Endodermal cell (in vitro differentiated cells): Measurements from ENCODE around the gene AGTPBP1. TPM values are rescaled to one million over a fixed set of nuclear protein-coding genes. Genes with fewer than 3 reads are reported as not detected.

ENCODE experiments used
- DNase-seq: peaks from one replicate; pipeline ENCODE4 v3.0.0-alpha.2; 2017
- H3K27ac ChIP-seq: 2 replicates; pipeline ENCODE4 v1.5.1; 2013; ENCODE audit warnings: mild to moderate bottlenecking, low read depth, low read length, moderate library complexity
- H3K27me3 ChIP-seq: 2 replicates; pipeline ENCODE4 v1.6.1; 2013; ENCODE audit warnings: mild to moderate bottlenecking, low read length, moderate library complexity; ENCODE audit not compliant: insufficient read depth, control insufficient read depth, poor library complexity, severe bottlenecking
- H3K36me3 ChIP-seq: 2 replicates; pipeline ENCODE4 v1.7.0; 2013; ENCODE audit warnings: mild to moderate bottlenecking, low read length, moderate library complexity; ENCODE audit not compliant: control insufficient read depth, insufficient read depth
- H3K4me1 ChIP-seq: one replicate; pipeline ENCODE4 v1.7.0; 2013; ENCODE audit warnings: low read length; ENCODE audit not compliant: control insufficient read depth, insufficient read depth
- H3K4me3 ChIP-seq: 2 replicates; pipeline ENCODE4 v1.5.1; 2013; ENCODE audit warnings: mild to moderate bottlenecking, low read length, moderate library complexity
- H3K9ac ChIP-seq: 2 replicates; pipeline ENCODE4 v1.6.1; 2013; ENCODE audit warnings: mild to moderate bottlenecking, low read length, moderate library complexity; ENCODE audit not compliant: poor library complexity, severe bottlenecking; ENCODE audit errors: extremely low read depth
- H3K9me3 ChIP-seq: 2 replicates; pipeline ENCODE4 v1.6.1; 2013; ENCODE audit warnings: mild to moderate bottlenecking, low read length, moderate library complexity; ENCODE audit not compliant: control insufficient read depth
- H3K27ac Mint-ChIP-seq: 2 replicates; pipeline ENCODE4 v1.8.0; 2020; ENCODE audit warnings: mixed read lengths
- H3K27me3 Mint-ChIP-seq: 2 replicates; pipeline ENCODE4 v1.8.0; 2021; ENCODE audit warnings: mild to moderate bottlenecking, mixed read lengths; ENCODE audit not compliant: insufficient read depth
- H3K36me3 Mint-ChIP-seq: 2 replicates; pipeline ENCODE4 v1.8.0; 2020; ENCODE audit warnings: low read depth, mixed read lengths
- H3K4me1 Mint-ChIP-seq: 2 replicates; pipeline ENCODE4 v1.8.0; 2020; ENCODE audit warnings: mixed read lengths
- H3K4me3 Mint-ChIP-seq: 2 replicates; pipeline ENCODE4 v1.8.0; 2020; ENCODE audit warnings: mild to moderate bottlenecking, moderate library complexity, mixed read lengths
- H3K9me3 Mint-ChIP-seq: 2 replicates; pipeline ENCODE4 v1.8.0; 2020; ENCODE audit warnings: mild to moderate bottlenecking, mixed read lengths
- WGBS, 2 experiments: methylation state at CpG; one replicate each; pipeline versions ENCODE4 v1.1.5 to v1.1.7; 2013; ENCODE audit warnings: missing lambda C conversion rate in 2 of 2, mixed read lengths in 1 of 2; ENCODE audit not compliant: insufficient coverage in 1 of 2, insufficient read length in 1 of 2; 5-methylcytosine and 5-hydroxymethylcytosine counted together
- total RNA-seq, 2 donors: library from RNA; stranded (reverse); fragmentation: NEBNext Ultra II Directional in 1 of 2; extraction: Animal tissue kit (Norgen Biotek cat#: 25700) in 1 of 2; gene quantifications; 2 replicates in 1 of 2; 3 replicates in 1 of 2; pipeline ENCODE4 v1.2.1, GENCODE V29; 2021
- TF ChIP-seq, protein P1 (sequence below): fragments of 200-600 bp; sonication (generic); conservative IDR thresholded peaks from 2 replicates; pipeline ENCODE4 v1.5.0; 2021; ENCODE audit warnings: antibody characterized with exemption, mild to moderate bottlenecking

AGTPBP1 gene
- total RNA-seq, 2 donors from 2014 or later: 45.7 to 54.9 TPM

GRCh38 chr9:85553475-85553874 lies 188.3 kb downstream of the AGTPBP1 start:
- H3K4me1 ChIP-seq: no peaks in the 10 kb centered on the region
- H3K9me3 Mint-ChIP-seq: no peaks in the 10 kb centered on the region
- H3K27me3 Mint-ChIP-seq: no peaks in the 10 kb centered on the region
- no peaks in the 10 kb centered on the region for H3K4me1 Mint-ChIP-seq
- WGBS, 2 experiments: 96 to 97% methylated on average over 5 of the region's 5 CpGs
- no peak for DNase-seq
- peaks cover 5% of the 10 kb centered on the region for H3K36me3 ChIP-seq
- H3K4me3 Mint-ChIP-seq: no peak overlapping the region
- H3K27ac Mint-ChIP-seq: no peak overlapping the region
- H3K27me3 ChIP-seq: no peaks in the 10 kb centered on the region
- no peaks in the 10 kb centered on the region for H3K36me3 Mint-ChIP-seq
- no peaks in the 10 kb centered on the region for H3K9me3 ChIP-seq
- H3K27ac ChIP-seq: no peak overlapping the region
- H3K4me3 ChIP-seq: no peak overlapping the region
- no peak overlapping the region for H3K9ac ChIP-seq
- TF ChIP-seq, protein P1, sequence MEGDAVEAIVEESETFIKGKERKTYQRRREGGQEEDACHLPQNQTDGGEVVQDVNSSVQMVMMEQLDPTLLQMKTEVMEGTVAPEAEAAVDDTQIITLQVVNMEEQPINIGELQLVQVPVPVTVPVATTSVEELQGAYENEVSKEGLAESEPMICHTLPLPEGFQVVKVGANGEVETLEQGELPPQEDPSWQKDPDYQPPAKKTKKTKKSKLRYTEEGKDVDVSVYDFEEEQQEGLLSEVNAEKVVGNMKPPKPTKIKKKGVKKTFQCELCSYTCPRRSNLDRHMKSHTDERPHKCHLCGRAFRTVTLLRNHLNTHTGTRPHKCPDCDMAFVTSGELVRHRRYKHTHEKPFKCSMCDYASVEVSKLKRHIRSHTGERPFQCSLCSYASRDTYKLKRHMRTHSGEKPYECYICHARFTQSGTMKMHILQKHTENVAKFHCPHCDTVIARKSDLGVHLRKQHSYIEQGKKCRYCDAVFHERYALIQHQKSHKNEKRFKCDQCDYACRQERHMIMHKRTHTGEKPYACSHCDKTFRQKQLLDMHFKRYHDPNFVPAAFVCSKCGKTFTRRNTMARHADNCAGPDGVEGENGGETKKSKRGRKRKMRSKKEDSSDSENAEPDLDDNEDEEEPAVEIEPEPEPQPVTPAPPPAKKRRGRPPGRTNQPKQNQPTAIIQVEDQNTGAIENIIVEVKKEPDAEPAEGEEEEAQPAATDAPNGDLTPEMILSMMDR: no peak

DNA sequence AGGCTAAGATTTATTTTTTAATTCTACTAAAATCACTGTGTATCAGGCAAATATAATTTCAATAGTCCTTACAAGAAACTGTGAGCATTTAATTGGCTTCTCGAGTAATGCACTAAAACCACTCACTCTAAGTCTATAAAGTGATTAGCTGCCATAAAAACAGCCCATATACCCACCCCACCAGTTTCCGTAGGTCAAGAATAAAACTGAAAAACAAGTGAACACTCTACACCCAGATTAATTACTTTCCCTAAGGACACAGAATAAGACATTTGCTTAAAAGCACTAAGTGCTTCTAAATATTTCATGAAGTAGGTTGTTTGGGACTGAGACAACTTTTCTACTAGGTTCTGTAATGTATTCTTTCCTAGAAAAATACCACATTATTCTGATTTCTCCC lies 194.2 kb downstream of the AGTPBP1 start:
- peaks cover 5% of the 10 kb centered on the region for H3K36me3 ChIP-seq
- DNase-seq: no peak
- no peaks in the 10 kb centered on the region for H3K4me1 ChIP-seq
- TF ChIP-seq, protein P1: no peak
- Mint-ChIP-seq H3K9me3 (no peaks in the 10 kb centered on the region), H3K27me3 (no peaks in the 10 kb centered on the region), H3K4me1 (peaks cover 6% of the 10 kb centered on the region), H3K27ac (no peak overlapping the region), H3K4me3 (no peak overlapping the region), H3K36me3 (peaks cover 2% of the 10 kb centered on the region)
- 94 to 100% methylated on average over 1 to 2 of the region's 2 CpGs for WGBS, 2 experiments
- no peaks in the 10 kb centered on the region for H3K27me3 ChIP-seq
- no peak overlapping the region for H3K27ac ChIP-seq
- H3K4me3 ChIP-seq: no peak overlapping the region
- H3K9ac ChIP-seq: no peak overlapping the region
- no peaks in the 10 kb centered on the region for H3K9me3 ChIP-seq

DNA sequence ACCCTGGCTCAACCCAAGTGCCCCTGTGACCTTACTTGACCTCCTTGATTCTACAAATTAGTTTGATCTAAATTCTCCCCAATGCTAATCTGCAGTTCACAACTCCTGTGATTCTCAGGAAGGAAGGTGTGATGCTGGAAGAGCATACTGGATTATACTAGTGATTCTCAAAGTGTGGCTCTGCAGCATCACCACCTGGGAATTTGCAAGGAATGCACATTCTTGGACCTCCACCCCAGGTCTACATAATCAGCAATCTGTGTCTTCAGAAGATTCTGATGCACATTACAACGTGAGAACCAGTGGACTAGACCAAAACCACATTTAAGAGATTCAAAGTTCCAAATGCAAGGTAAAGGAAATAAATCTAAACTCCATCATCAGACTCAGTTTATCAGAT lies 198.6 kb downstream of the AGTPBP1 start:
- Mint-ChIP-seq H3K27ac (peak overlapping the region; percentile 20), H3K9me3 (no peaks in the 10 kb centered on the region), H3K36me3 (peaks cover 2% of the 10 kb centered on the region), H3K4me3 (no peak overlapping the region), H3K4me1 (peaks cover 11% of the 10 kb centered on the region), H3K27me3 (no peaks in the 10 kb centered on the region)
- Histone ChIP-seq H3K36me3 (no peaks in the 10 kb centered on the region), H3K27ac (no peak overlapping the region), H3K4me1 (peaks cover 4% of the 10 kb centered on the region), H3K9me3 (no peaks in the 10 kb centered on the region), H3K27me3 (no peaks in the 10 kb centered on the region), H3K4me3 (no peak overlapping the region), H3K9ac (no peak overlapping the region)
- 50 to 84% methylated on average over 1 of the region's 1 CpG for whole genome bisulfite sequencing, 2 experiments
- no peak for DNase-seq
- TF ChIP-seq, protein P1: no peak
